ENCODE data around the gene GRAMD1B.

DNA sequence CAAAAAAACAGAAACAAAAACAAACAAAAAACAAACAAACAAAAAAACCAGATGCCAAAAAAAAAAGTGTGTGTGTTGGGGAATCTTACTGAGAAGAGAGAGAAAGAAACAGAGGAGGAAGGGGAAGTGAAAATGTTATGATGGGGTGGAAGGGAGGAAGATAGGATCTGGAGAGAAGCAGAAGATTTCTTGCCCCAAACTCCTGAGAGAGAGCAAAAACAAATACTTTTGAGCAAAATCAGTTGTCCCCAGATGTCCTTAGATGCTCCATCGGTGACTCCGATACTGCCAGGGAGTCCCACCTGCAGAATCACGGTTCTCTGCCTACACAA is 19.9 kb upstream of the GRAMD1B start:
- TF ChIP-seq EZH2 (IDR thresholded peaks at IDR 0.05; ENCODE audit: low read length, unreplicated experiment) (no peak), EZH2phosphoT487 (IDR thresholded peaks at IDR 0.05; ENCODE audit: borderline replicate concordance, low read length) (no peak)
- TF ChIP-seq, protein P1, sequence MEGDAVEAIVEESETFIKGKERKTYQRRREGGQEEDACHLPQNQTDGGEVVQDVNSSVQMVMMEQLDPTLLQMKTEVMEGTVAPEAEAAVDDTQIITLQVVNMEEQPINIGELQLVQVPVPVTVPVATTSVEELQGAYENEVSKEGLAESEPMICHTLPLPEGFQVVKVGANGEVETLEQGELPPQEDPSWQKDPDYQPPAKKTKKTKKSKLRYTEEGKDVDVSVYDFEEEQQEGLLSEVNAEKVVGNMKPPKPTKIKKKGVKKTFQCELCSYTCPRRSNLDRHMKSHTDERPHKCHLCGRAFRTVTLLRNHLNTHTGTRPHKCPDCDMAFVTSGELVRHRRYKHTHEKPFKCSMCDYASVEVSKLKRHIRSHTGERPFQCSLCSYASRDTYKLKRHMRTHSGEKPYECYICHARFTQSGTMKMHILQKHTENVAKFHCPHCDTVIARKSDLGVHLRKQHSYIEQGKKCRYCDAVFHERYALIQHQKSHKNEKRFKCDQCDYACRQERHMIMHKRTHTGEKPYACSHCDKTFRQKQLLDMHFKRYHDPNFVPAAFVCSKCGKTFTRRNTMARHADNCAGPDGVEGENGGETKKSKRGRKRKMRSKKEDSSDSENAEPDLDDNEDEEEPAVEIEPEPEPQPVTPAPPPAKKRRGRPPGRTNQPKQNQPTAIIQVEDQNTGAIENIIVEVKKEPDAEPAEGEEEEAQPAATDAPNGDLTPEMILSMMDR (conservative IDR thresholded peaks at IDR 0.05; ENCODE audit: low read depth, low read length): no peak
